Prostate gland (tissue), 2 donors: ENCODE data around the gene NDOR1. TPM values are rescaled to one million over a fixed set of nuclear protein-coding genes. Genes with fewer than 3 reads are reported as not detected.
"Not testable (repeated sequence)": the region's sequence is repeated elsewhere in the genome, so short reads cannot be mapped to it uniquely, and the experiment has no call there.

Experiments used
- DNase-seq: peaks from one replicate; pipeline ENCODE4 v3.0.0-alpha.2; 2019; ENCODE audit warnings: low spot score
- H3K27ac ChIP-seq, 2 donors: fragments of 200-600 bp; sonication (generic); 2 replicates each; pipeline ENCODE4 v1.5.1; 2017 to 2019
- H3K27me3 ChIP-seq: fragments of 200-600 bp; sonication (generic); replicated peaks from 2 replicates; pipeline ENCODE4 v1.5.1; 2019; ENCODE audit not compliant: insufficient read depth
- H3K36me3 ChIP-seq, 2 donors: fragments of 200-600 bp; sonication (generic); 1 replicate in 1 of 2; 2 replicates in 1 of 2; pipeline versions ENCODE4 v1.5.1 to v1.8.1; 2017 to 2019
- H3K4me1 ChIP-seq: fragments of 200-600 bp; sonication (generic); replicated peaks from 2 replicates; pipeline ENCODE4 v1.5.1; 2019
- H3K4me3 ChIP-seq, 2 donors: fragments of 200-600 bp; sonication (generic); 2 replicates each; pipeline ENCODE4 v1.5.1; 2017 to 2019
- H3K9me3 ChIP-seq: fragments of 200-600 bp; sonication (generic); 2 replicates; pipeline ENCODE4 v1.5.1; 2017
- CTCF ChIP-seq, 4 experiments: fragments of 200-600 bp in 2 of 4; fragments of 450-650 bp in 2 of 4; sonication (generic) in 2 of 4; IDR thresholded peaks; 1 replicate in 3 of 4; 2 replicates in 1 of 4; pipeline ENCODE4 v1.5.1; 2016 to 2019; ENCODE audit warnings: antibody characterized with exemption in 4 of 4, mild to moderate bottlenecking in 2 of 4, moderate library complexity in 2 of 4
- POLR2A ChIP-seq: fragments of 450-650 bp; IDR thresholded peaks from one replicate; pipeline ENCODE4 v1.6.1; 2016; ENCODE audit warnings: antibody characterized with exemption, mild to moderate bottlenecking
- POLR2AphosphoS5 ChIP-seq: sonication (generic); formaldehyde crosslinking; IDR thresholded peaks from one replicate; pipeline ENCODE4 v1.6.1; 2017; ENCODE audit warnings: antibody characterized with exemption
- WGBS: methylation state at CpG from one replicate; pipeline ENCODE4 v1.1.5; 2018; 5-methylcytosine and 5-hydroxymethylcytosine counted together
- intact Hi-C: fragments of 100-400 bp; cut with DNase I; formaldehyde crosslinking; loops from one replicate; pipeline ENCODE4 v1.14.2; 2022
- total RNA-seq, 2 donors: library from RNA; depleted of rRNA; stranded (reverse); fragments of >200 nt; gene quantifications; one replicate each; pipeline ENCODE4 v1.1.0, GENCODE V29; 2016

The NDOR1 gene
- total RNA-seq, 2 donors from 2014 or later = 18.5 to 31.9 TPM

GRCh38 chr9:137240318-137240840 is 34.9 kb downstream of the NDOR1 start:
- WGBS = 0% methylated on average over 6 of the region's 58 CpGs
- H3K36me3 ChIP-seq = peaks cover 0 to 11% of the 10 kb centered on the region in 2 donors
- no peaks in the 10 kb centered on the region for H3K9me3 ChIP-seq
- DNase-seq = peak; percentile 54
- H3K27ac ChIP-seq = peak overlapping the region; percentile 92
- TF ChIP-seq CTCF (IDR thresholded peaks at IDR 0.05) = no peak
- peak; percentile 4 for TF ChIP-seq POLR2AphosphoS5
- TF ChIP-seq POLR2A = no peak
- peaks cover 35% of the 10 kb centered on the region for H3K4me1 ChIP-seq
- no peaks in the 10 kb centered on the region for H3K27me3 ChIP-seq
- H3K4me3 ChIP-seq = peak overlapping the region; percentile 68 to 70
- intact Hi-C loops = loop anchor here (2.0 kb wide), 1 partner anchor 14 kb away; the partner anchor contains the start of gene NELFB

- Histone ChIP-seq H3K27me3 (no peaks in the 10 kb centered on the region), H3K4me3 (peak within 1 kb of the TSS; percentile 73 to 81), H3K9me3 (no peaks in the 10 kb centered on the region), H3K27ac (peak within 1 kb of the TSS; percentile 92), H3K4me1 (peaks cover 35% of the 10 kb centered on the region), H3K36me3 (peaks cover 0 to 11% of the 10 kb centered on the region in 2 donors)
- DNase-seq = peak; percentile 100
- intact Hi-C loops = loop anchor here (2.0 kb wide), 1 partner anchor 14 kb away; the partner anchor contains the start of gene NELFB
- under 1% methylated on average over 42 of the region's 67 CpGs for WGBS
- peak in 2 of 4 experiments; percentile 25 to 41 for TF ChIP-seq CTCF (IDR thresholded peaks at IDR 0.05)
- peak; percentile 97 for TF ChIP-seq POLR2A
- TF ChIP-seq POLR2AphosphoS5 = peak; percentile 97
Measured at GRCh38 chr9:137240841-137241489, 35.5 kb downstream of the NDOR1 start, which contains the start of gene TUBB4B. Gene TUBB4B (plus strand): TSS chr9:137241287. CDS start chr9:137241361, 74 bp downstream.

GRCh38 chr9:137241490-137242268 is 36.2 kb downstream of the NDOR1 start:
- no peak for TF ChIP-seq CTCF (IDR thresholded peaks at IDR 0.05)
- TF ChIP-seq POLR2AphosphoS5 = no peak
- Histone ChIP-seq H3K9me3 (no peaks in the 10 kb centered on the region), H3K36me3 (peaks cover 0 to 11% of the 10 kb centered on the region in 2 donors), H3K27ac (peak overlapping the region; percentile 86 to 92), H3K27me3 (no peaks in the 10 kb centered on the region), H3K4me3 (peak overlapping the region; percentile 73 to 81), H3K4me1 (peaks cover 27% of the 10 kb centered on the region)
- under 1% methylated on average over 57 of the region's 83 CpGs for WGBS
- DNase-seq = no peak
- intact Hi-C loops = loop anchor here (2.0 kb wide), 1 partner anchor 13 kb away; the partner anchor contains the start of gene NELFB

- Histone ChIP-seq H3K9me3 (no peaks in the 10 kb centered on the region), H3K4me3 (peak overlapping the region; percentile 73 to 81), H3K4me1 (peaks cover 19% of the 10 kb centered on the region), H3K27ac (peak overlapping the region; percentile 86 to 92), H3K27me3 (no peaks in the 10 kb centered on the region), H3K36me3 (peaks cover 0 to 11% of the 10 kb centered on the region in 2 donors)
- DNase-seq = no peak
- no peak for TF ChIP-seq POLR2AphosphoS5
- no peak for TF ChIP-seq CTCF (IDR thresholded peaks at IDR 0.05)
- no peak for TF ChIP-seq POLR2A
- intact Hi-C loops = no loop called here
- WGBS = 71% methylated on average over 35 of the region's 36 CpGs
Measured at GRCh38 chr9:137242269-137243203, 37.0 kb downstream of the NDOR1 start.

GRCh38 chr9:137243266-137243625 is 37.7 kb downstream of the NDOR1 start:
- WGBS = 94% methylated on average over 18 of the region's 18 CpGs
- not testable (repeated sequence) for H3K27me3 ChIP-seq, H3K4me3 ChIP-seq

More at GRCh38 chr9:137243266-137243625, 37.7 kb downstream of the NDOR1 start:
- DNase-seq, H3K9me3 ChIP-seq, intact Hi-C loops, H3K27ac ChIP-seq: not testable (repeated sequence)
- Histone ChIP-seq H3K4me1 (peaks cover 13% of the 10 kb centered on the region), H3K36me3 (peaks cover 0 to 11% of the 10 kb centered on the region in 2 donors)
